ENCODE results near the gene NOL3. TPM values are rescaled to one million over a fixed set of nuclear protein-coding genes. Genes with fewer than 3 reads are reported as not detected.

The NOL3 gene
- total and polyA plus RNA-seq, 2 of the 13 experiments (the other 11 are each of a cell fraction or from before 2014, with no cell fraction given) = 5.7 to 20.5 TPM

- TF ChIP-seq ZBTB2 (CRISPR knock-in tag; IDR thresholded peaks at IDR 0.05; ENCODE audit: low read depth) (0 out of 2 replicates have a peak, but pooled peaks have one; percentile 82), ARHGAP35 (CRISPR knock-in tag; IDR thresholded peaks at IDR 0.05; ENCODE audit: borderline replicate concordance) (peak; percentile 61; the same call in 1 of the 2 replicates), ZNF574 (CRISPR knock-in tag; IDR thresholded peaks at IDR 0.05) (peak; percentile 90), HNF4G (IDR thresholded peaks at IDR 0.05; ENCODE audit: borderline replicate concordance, low read depth, low read length) (no peak), HNF4G (CRISPR knock-in tag; IDR thresholded peaks at IDR 0.05; ENCODE audit: borderline replicate concordance, low read depth) (0 out of 2 replicates have a peak, but pooled peaks have one; percentile 29), ZNF10 (CRISPR knock-in tag; IDR thresholded peaks at IDR 0.05; ENCODE audit: borderline replicate concordance, low read depth) (no peak), ZNF333 (CRISPR knock-in tag; IDR thresholded peaks at IDR 0.05; ENCODE audit: borderline replicate concordance) (peak; percentile 95; the same call in 1 of the 2 replicates), FOXC1 (CRISPR knock-in tag; IDR thresholded peaks at IDR 0.05; ENCODE audit: borderline replicate concordance) (peak; percentile 87; the same call in 1 of the 2 replicates), ZNF891 (CRISPR knock-in tag; IDR thresholded peaks at IDR 0.05) (peak; percentile 94), ZHX2 (IDR thresholded peaks at IDR 0.05; ENCODE audit: low read depth) (no peak), ZHX2 (CRISPR knock-in tag; IDR thresholded peaks at IDR 0.05; ENCODE audit: borderline replicate concordance) (peak; percentile 86; the same call in 1 of the 2 replicates), TFDP1 (CRISPR knock-in tag; IDR thresholded peaks at IDR 0.05; ENCODE audit: borderline replicate concordance) (peak; percentile 75; the same call in 1 of the 2 replicates), CENPT (CRISPR knock-in tag; IDR thresholded peaks at IDR 0.05; ENCODE audit: low read depth) (no peak), ZNF83 (CRISPR knock-in tag; IDR thresholded peaks at IDR 0.05; ENCODE audit: borderline replicate concordance) (peak; percentile 86)
These were observed 14.8 kb downstream of the NOL3 start (continued) for GRCh38 chr16:67184995-67185650.
